GM12891 (cell line): Measurements from ENCODE around the gene GLS.

Source experiments
- POLR2AphosphoS5 ChIP-seq: IDR thresholded peaks from 2 replicates; pipeline ENCODE4 v1.6.1; 2011; ENCODE audit warnings: low read depth, low read length, control low read depth
- TAF1 ChIP-seq: IDR thresholded peaks from 2 replicates; pipeline ENCODE4 v1.6.1; 2011; ENCODE audit warnings: low read depth, low read length, control low read depth

- TF ChIP-seq POLR2AphosphoS5: peak; percentile 76; the same call in 1 of the 2 replicates
- no peak for TF ChIP-seq TAF1
Observed at GRCh38 chr2:190965580-190966222, 85.1 kb downstream of the GLS start.
